Spinal cord (tissue), 10 donors: ENCODE results near the gene TMPRSS7. TPM values are rescaled to one million over a fixed set of nuclear protein-coding genes. Genes with fewer than 3 reads are reported as not detected.
"Not testable (repeated sequence)": the region's sequence is repeated elsewhere in the genome, so short reads cannot be mapped to it uniquely, and the experiment has no call there.

Experiments used
- DNase-seq, 6 donors: peaks; one replicate each; pipeline versions ENCODE4 v3.0.0 to v3.0.0-alpha.2; 2013 to 2015; ENCODE audit warnings: low spot score in 6 of 6, low read depth in 4 of 6
- H3K27ac ChIP-seq: one replicate; pipeline ENCODE4 v1.5.1; 2013; ENCODE audit warnings: low read depth, low read length, control low read depth
- H3K27me3 ChIP-seq: one replicate; pipeline ENCODE4 v1.6.1; 2013; ENCODE audit warnings: low read length; ENCODE audit not compliant: control insufficient read depth, insufficient read depth
- H3K36me3 ChIP-seq: one replicate; pipeline ENCODE4 v1.6.1; 2013; ENCODE audit warnings: low read length; ENCODE audit not compliant: control insufficient read depth, insufficient read depth
- H3K4me1 ChIP-seq: one replicate; pipeline ENCODE4 v1.6.1; 2013; ENCODE audit warnings: low read length; ENCODE audit not compliant: control insufficient read depth, insufficient read depth
- H3K4me3 ChIP-seq: one replicate; pipeline ENCODE4 v1.5.1; 2013; ENCODE audit warnings: low read depth, low read length, control low read depth
- H3K9me3 ChIP-seq: one replicate; pipeline ENCODE4 v1.6.1; 2013; ENCODE audit warnings: low read length; ENCODE audit not compliant: control insufficient read depth, insufficient read depth
- WGBS: methylation state at CpG from one replicate; pipeline ENCODE4 v1.1.5; 2013; ENCODE audit warnings: missing lambda C conversion rate; ENCODE audit not compliant: insufficient coverage; 5-methylcytosine and 5-hydroxymethylcytosine counted together
- polyA plus RNA-seq, 2 donors: library from polyadenylated mRNA; unstranded; fragments of 120-200 nt; gene quantifications; one replicate each; pipeline ENCODE4 v1.2.1, GENCODE V29; 2013; ENCODE audit not compliant: insufficient read length in 2 of 2
- total RNA-seq, 2 donors: library from RNA; depleted of rRNA in 1 of 2; stranded (reverse); fragments of 120-200 nt in 1 of 2; fragments of >200 nt in 1 of 2; gene quantifications; one replicate each; pipeline versions ENCODE4 v1.2.3 to v1.2.4, GENCODE V29; 2013 to 2014
- donor health status: healthy.

Gene TMPRSS7
- total and polyA plus RNA-seq, 4 donors = 0.30 to 0.69 (median 0.51) TPM

GRCh38 chr3:112047264-112047663 lies 12.7 kb downstream of the TMPRSS7 start:
- H3K4me1 ChIP-seq = no peaks in the 10 kb centered on the region
- no peak overlapping the region for H3K27ac ChIP-seq
- WGBS = 100% methylated on average over 1 of the region's 1 CpG
- H3K27me3 ChIP-seq = no peaks in the 10 kb centered on the region
- DNase-seq = no peak
- H3K36me3 ChIP-seq = no peaks in the 10 kb centered on the region
- no peak overlapping the region for H3K4me3 ChIP-seq
- H3K9me3 ChIP-seq = no peaks in the 10 kb centered on the region

- Histone ChIP-seq H3K4me3 (no peak overlapping the region), H3K27ac (no peak overlapping the region), H3K27me3 (no peaks in the 10 kb centered on the region), H3K4me1 (no peaks in the 10 kb centered on the region), H3K36me3 (no peaks in the 10 kb centered on the region), H3K9me3 (no peaks in the 10 kb centered on the region)
- no peak for DNase-seq
- 60% methylated on average over 2 of the region's 8 CpGs for WGBS
Measured at GRCh38 chr3:112048911-112049310, 14.4 kb downstream of the TMPRSS7 start.

- Histone ChIP-seq H3K36me3 (no peaks in the 10 kb centered on the region), H3K4me1 (no peaks in the 10 kb centered on the region), H3K27ac (no peak overlapping the region), H3K4me3 (no peak overlapping the region), H3K27me3 (no peaks in the 10 kb centered on the region), H3K9me3 (no peaks in the 10 kb centered on the region)
- no peak for DNase-seq
- no CpG with 5 or more reads among the region's 1 CpG for WGBS
Measured at GRCh38 chr3:112053229-112053628, 18.7 kb downstream of the TMPRSS7 start.

- DNase-seq = no peak
- no peak overlapping the region for H3K4me3 ChIP-seq
- H3K4me1 ChIP-seq = no peaks in the 10 kb centered on the region
- no peaks in the 10 kb centered on the region for H3K36me3 ChIP-seq
- no peaks in the 10 kb centered on the region for H3K9me3 ChIP-seq
- no peaks in the 10 kb centered on the region for H3K27me3 ChIP-seq
- 88% methylated on average over 1 of the region's 6 CpGs for WGBS
- H3K27ac ChIP-seq = no peak overlapping the region
Measured at GRCh38 chr3:112056451-112056929, 22.0 kb downstream of the TMPRSS7 start.

- 80% methylated on average over 1 of the region's 1 CpG for WGBS
- no peaks in the 10 kb centered on the region for H3K27me3 ChIP-seq
Measured at GRCh38 chr3:112059497-112059896, 25.0 kb downstream of the TMPRSS7 start.

GRCh38 chr3:112061152-112061551 lies 26.6 kb downstream of the TMPRSS7 start:
- Histone ChIP-seq H3K9me3 (no peaks in the 10 kb centered on the region), H3K4me3 (no peak overlapping the region), H3K36me3 (no peaks in the 10 kb centered on the region), H3K27me3 (no peaks in the 10 kb centered on the region), H3K27ac (no peak overlapping the region), H3K4me1 (no peaks in the 10 kb centered on the region)
- DNase-seq = no peak
- WGBS = 100% methylated on average over 1 of the region's 3 CpGs

More at GRCh38 chr3:112059497-112059896, 25.0 kb downstream of the TMPRSS7 start:
- Histone ChIP-seq H3K4me1 (no peaks in the 10 kb centered on the region), H3K36me3 (no peaks in the 10 kb centered on the region), H3K4me3 (no peak overlapping the region), H3K27ac (no peak overlapping the region), H3K9me3 (no peaks in the 10 kb centered on the region)
- no peak for DNase-seq

GRCh38 chr3:112072387-112073060 lies 38.0 kb downstream of the TMPRSS7 start:
- H3K27me3 ChIP-seq, H3K4me3 ChIP-seq, H3K4me1 ChIP-seq, H3K27ac ChIP-seq, H3K36me3 ChIP-seq, DNase-seq, H3K9me3 ChIP-seq: not testable (repeated sequence)
- WGBS = 85% methylated on average over 7 of the region's 8 CpGs

GRCh38 chr3:112074006-112074405 lies 39.5 kb downstream of the TMPRSS7 start:
- Histone ChIP-seq H3K27me3 (no peaks in the 10 kb centered on the region), H3K4me3 (no peak overlapping the region), H3K36me3 (no peaks in the 10 kb centered on the region), H3K4me1 (no peaks in the 10 kb centered on the region), H3K27ac (no peak overlapping the region), H3K9me3 (no peaks in the 10 kb centered on the region)
- 100% methylated on average over 1 of the region's 2 CpGs for WGBS
- no peak for DNase-seq

- Histone ChIP-seq H3K27me3 (no peaks in the 10 kb centered on the region), H3K36me3 (no peaks in the 10 kb centered on the region), H3K4me1 (no peaks in the 10 kb centered on the region), H3K9me3 (no peaks in the 10 kb centered on the region), H3K4me3 (no peak overlapping the region), H3K27ac (no peak overlapping the region)
- WGBS = 59% methylated on average over 3 of the region's 6 CpGs
- no peak for DNase-seq
Measured at GRCh38 chr3:112074616-112075497, 40.3 kb downstream of the TMPRSS7 start.
